Vagina (tissue), 2 donors: Measurements from ENCODE around the gene LRRC74B. TPM values are rescaled to one million over a fixed set of nuclear protein-coding genes. Genes with fewer than 3 reads are reported as not detected.

Experiments used
- DNase-seq, 2 donors: peaks; one replicate each; pipeline ENCODE4 v3.0.0-alpha.2; 2017; ENCODE audit errors: extremely low spot score in 2 of 2
- H3K27ac ChIP-seq: fragments of 200-600 bp; sonication (generic); one replicate; pipeline ENCODE4 v1.5.1; 2019
- H3K27me3 ChIP-seq: fragments of 200-600 bp; sonication (generic); one replicate; pipeline ENCODE4 v1.5.1; 2019
- H3K36me3 ChIP-seq, 2 donors: fragments of 200-600 bp; sonication (generic); one replicate each; pipeline ENCODE4 v1.5.1; 2017 to 2019
- H3K4me1 ChIP-seq: fragments of 200-600 bp; sonication (generic); one replicate; pipeline ENCODE4 v1.5.1; 2019
- H3K4me3 ChIP-seq, 2 donors: fragments of 200-600 bp; sonication (generic); 1 replicate in 1 of 2; 2 replicates in 1 of 2; pipeline ENCODE4 v1.5.1; 2016 to 2019
- H3K9me3 ChIP-seq: fragments of 200-600 bp; sonication (generic); one replicate; pipeline ENCODE4 v1.5.1; 2019
- CTCF ChIP-seq, 3 experiments: fragments of 450-650 bp in 2 of 3; fragments of 200-600 bp in 1 of 3; sonication (generic) in 1 of 3; IDR thresholded peaks; one replicate each; pipeline ENCODE4 v1.5.1; 2017 to 2019; ENCODE audit warnings: antibody characterized with exemption in 3 of 3, mild to moderate bottlenecking in 2 of 3, moderate library complexity in 2 of 3
- POLR2A ChIP-seq, 2 donors: fragments of 450-650 bp; IDR thresholded peaks; one replicate each; pipeline ENCODE4 v1.6.1; 2017; ENCODE audit warnings: antibody characterized with exemption in 2 of 2, mild to moderate bottlenecking in 2 of 2, moderate library complexity in 2 of 2
- POLR2AphosphoS5 ChIP-seq, 2 donors: sonication (generic); formaldehyde crosslinking; IDR thresholded peaks; one replicate each; pipeline ENCODE4 v1.9.0; 2017; ENCODE audit warnings: antibody characterized with exemption in 2 of 2, mild to moderate bottlenecking in 2 of 2, low read depth in 1 of 2; ENCODE audit not compliant: insufficient read depth in 1 of 2
- intact Hi-C: fragments of 100-400 bp; cut with DNase I; formaldehyde crosslinking; loops from one replicate; pipeline ENCODE4 v1.15.1; 2023
- total RNA-seq: library from RNA; depleted of rRNA; stranded (reverse); fragments of >200 nt; gene quantifications from one replicate; pipeline ENCODE4 v1.2.3, GENCODE V29; 2016

Gene LRRC74B
- total RNA-seq, 1 donor from 2014 or later: not detected

- intact Hi-C loops: no loop called here
- H3K27ac ChIP-seq: no peak overlapping the region
- no peaks in the 10 kb centered on the region for H3K9me3 ChIP-seq
- no peaks in the 10 kb centered on the region for H3K27me3 ChIP-seq
- no peak overlapping the region for H3K4me3 ChIP-seq
- no peak for DNase-seq
- peaks cover 29% of the 10 kb centered on the region for H3K4me1 ChIP-seq
- TF ChIP-seq POLR2A (IDR thresholded peaks at IDR 0.05) (no peak), CTCF (IDR thresholded peaks at IDR 0.05) (no peak), POLR2AphosphoS5 (IDR thresholded peaks at IDR 0.05; ENCODE audit: insufficient read depth in 1 of 2, low read depth in 1 of 2) (no peak)
- H3K36me3 ChIP-seq: no peaks in the 10 kb centered on the region
Observed at GRCh38 chr22:21012446-21013407, 33.0 kb upstream of the LRRC74B start.

- Histone ChIP-seq H3K9me3 (no peaks in the 10 kb centered on the region), H3K4me3 (peak overlapping the region; percentile 41 to 48), H3K27ac (peak overlapping the region; percentile 55), H3K4me1 (peaks cover 29% of the 10 kb centered on the region), H3K36me3 (no peaks in the 10 kb centered on the region), H3K27me3 (no peaks in the 10 kb centered on the region)
- no peak for DNase-seq
- no peak for TF ChIP-seq POLR2A (IDR thresholded peaks at IDR 0.05)
- no peak for TF ChIP-seq CTCF (IDR thresholded peaks at IDR 0.05)
- TF ChIP-seq POLR2AphosphoS5 (IDR thresholded peaks at IDR 0.05; ENCODE audit: insufficient read depth in 1 of 2, low read depth in 1 of 2): no peak
- intact Hi-C loops: no loop called here
Observed at GRCh38 chr22:21013657-21014201, 32.0 kb upstream of the LRRC74B start.

GRCh38 chr22:21014202-21014725 lies 31.5 kb upstream of the LRRC74B start:
- Histone ChIP-seq H3K4me3 (peak overlapping the region; percentile 41 to 48), H3K36me3 (no peaks in the 10 kb centered on the region), H3K4me1 (peaks cover 29% of the 10 kb centered on the region), H3K27ac (peak overlapping the region; percentile 55), H3K27me3 (no peaks in the 10 kb centered on the region), H3K9me3 (no peaks in the 10 kb centered on the region)
- no peak for TF ChIP-seq CTCF (IDR thresholded peaks at IDR 0.05)
- TF ChIP-seq POLR2AphosphoS5 (IDR thresholded peaks at IDR 0.05; ENCODE audit: insufficient read depth in 1 of 2, low read depth in 1 of 2): peak in 1 of 2 donors; percentile 73
- intact Hi-C loops: no loop called here
- no peak for DNase-seq

GRCh38 chr22:21014726-21015465 lies 30.9 kb upstream of the LRRC74B start, which contains the start of gene P2RX6:
Gene P2RX6, plus strand, starts transcription at chr22:21015165. Its CDS starts 10 bp downstream, at chr22:21015175.
- no peak for DNase-seq
- H3K27ac ChIP-seq: peak within 1 kb of the TSS; percentile 55
- TF ChIP-seq CTCF (IDR thresholded peaks at IDR 0.05) (no peak), POLR2AphosphoS5 (IDR thresholded peaks at IDR 0.05; ENCODE audit: insufficient read depth in 1 of 2, low read depth in 1 of 2) (no peak), POLR2A (IDR thresholded peaks at IDR 0.05) (no peak)
- no peaks in the 10 kb centered on the region for H3K27me3 ChIP-seq
- H3K4me1 ChIP-seq: peaks cover 29% of the 10 kb centered on the region
- H3K4me3 ChIP-seq: peak within 1 kb of the TSS; percentile 41 to 48
- H3K9me3 ChIP-seq: no peaks in the 10 kb centered on the region
- intact Hi-C loops: no loop called here
- H3K36me3 ChIP-seq: no peaks in the 10 kb centered on the region
